ENCODE results near the gene RC3H1. TPM values are rescaled to one million over a fixed set of nuclear protein-coding genes. Genes with fewer than 3 reads are reported as not detected.
"Not testable (repeated sequence)": the region's sequence is repeated elsewhere in the genome, so short reads cannot be mapped to it uniquely, and the experiment has no call there.

RC3H1 gene
- total RNA-seq, 2 experiments from 2014 or later, result 28.1 to 32.9 TPM

- H3K27me3 Mint-ChIP-seq (ENCODE audit: low read depth); CTCF ChIA-PET; H3K9me3 Mint-ChIP-seq (ENCODE audit: insufficient read depth); ATAC-seq; H3K4me3 Mint-ChIP-seq; H3K4me1 Mint-ChIP-seq (ENCODE audit: low read depth); H3K27ac Mint-ChIP-seq; POLR2A ChIA-PET; DNase-seq: not testable (repeated sequence)
- peaks cover 27% of the 10 kb centered on the region for H3K36me3 Mint-ChIP-seq (ENCODE audit: low read depth)
Measured at GRCh38 chr1:173993948-173994347, 28.2 kb downstream of the RC3H1 start.

GRCh38 chr1:173988068-173988467, 34.1 kb downstream of the RC3H1 start:
- H3K9me3 Mint-ChIP-seq (ENCODE audit: insufficient read depth), result no peaks in the 10 kb centered on the region
- no peaks in the 10 kb centered on the region for H3K4me1 Mint-ChIP-seq (ENCODE audit: low read depth)
- ChIA-PET CTCF (interaction anchor here (1.0 kb wide), 1 partner anchor 230 kb away, joined by 3 read pairs; no protein-coding TSS in a partner anchor), POLR2A (no interaction called here)
- H3K4me3 Mint-ChIP-seq, result no peak overlapping the region
- H3K36me3 Mint-ChIP-seq (ENCODE audit: low read depth), result peaks cover 33% of the 10 kb centered on the region
- ATAC-seq (no peak), DNase-seq (no peak)
- no peaks in the 10 kb centered on the region for H3K27me3 Mint-ChIP-seq (ENCODE audit: low read depth)
- no peak overlapping the region for H3K27ac Mint-ChIP-seq

- POLR2A ChIA-PET, result no interaction called here
- CTCF ChIA-PET, result interaction anchor here (0.8 kb wide), 1 partner anchor 230 kb away, joined by 4 read pairs; no protein-coding TSS in a partner anchor
- H3K27ac Mint-ChIP-seq, result no peak overlapping the region
Measured at GRCh38 chr1:173986951-173987350, 35.2 kb downstream of the RC3H1 start.

GRCh38 chr1:173970252-173970651, 51.9 kb downstream of the RC3H1 start:
- Mint-ChIP-seq H3K9me3 (ENCODE audit: insufficient read depth) (no peaks in the 10 kb centered on the region), H3K36me3 (ENCODE audit: low read depth) (peaks cover 36% of the 10 kb centered on the region), H3K27ac (no peak overlapping the region), H3K4me3 (no peak overlapping the region), H3K4me1 (ENCODE audit: low read depth) (no peaks in the 10 kb centered on the region), H3K27me3 (ENCODE audit: low read depth) (no peaks in the 10 kb centered on the region)
- ATAC-seq (no peak), DNase-seq (no peak)
- CTCF ChIA-PET, result no interaction called here
- POLR2A ChIA-PET, result interaction anchor here (0.7 kb wide), 1 partner anchor 52 kb away, joined by 3 read pairs; the partner anchor contains the start of gene RC3H1

More at GRCh38 chr1:173986951-173987350, 35.2 kb downstream of the RC3H1 start:
- H3K27me3 Mint-ChIP-seq (ENCODE audit: low read depth), result no peaks in the 10 kb centered on the region
- H3K4me1 Mint-ChIP-seq (ENCODE audit: low read depth), result no peaks in the 10 kb centered on the region
- H3K4me3 Mint-ChIP-seq, result no peak overlapping the region
- H3K9me3 Mint-ChIP-seq (ENCODE audit: insufficient read depth), result no peaks in the 10 kb centered on the region
- peaks cover 32% of the 10 kb centered on the region for H3K36me3 Mint-ChIP-seq (ENCODE audit: low read depth)
- ATAC-seq (no peak), DNase-seq (no peak)

GRCh38 chr1:173965896-173966295, 56.3 kb downstream of the RC3H1 start:
- H3K27ac Mint-ChIP-seq; H3K4me3 Mint-ChIP-seq; POLR2A ChIA-PET; ATAC-seq; H3K9me3 Mint-ChIP-seq (ENCODE audit: insufficient read depth); CTCF ChIA-PET; DNase-seq; H3K27me3 Mint-ChIP-seq (ENCODE audit: low read depth); H3K4me1 Mint-ChIP-seq (ENCODE audit: low read depth): not testable (repeated sequence)
- H3K36me3 Mint-ChIP-seq (ENCODE audit: low read depth), result peaks cover 45% of the 10 kb centered on the region

- H3K9me3 Mint-ChIP-seq (ENCODE audit: insufficient read depth), result no peaks in the 10 kb centered on the region
- CTCF ChIA-PET, result no interaction called here
- no peaks in the 10 kb centered on the region for H3K4me1 Mint-ChIP-seq (ENCODE audit: low read depth)
- H3K27ac Mint-ChIP-seq, result no peak overlapping the region
- no peak for DNase-seq
- H3K36me3 Mint-ChIP-seq (ENCODE audit: low read depth), result peaks cover 54% of the 10 kb centered on the region
- ATAC-seq, result no peak
- POLR2A ChIA-PET, result interaction anchor here (0.6 kb wide), 1 partner anchor 11 kb away, joined by 3 read pairs; no protein-coding TSS in a partner anchor
- H3K4me3 Mint-ChIP-seq, result no peak overlapping the region
- H3K27me3 Mint-ChIP-seq (ENCODE audit: low read depth), result no peaks in the 10 kb centered on the region
Measured at GRCh38 chr1:173963477-173963876, 58.7 kb downstream of the RC3H1 start.

GRCh38 chr1:173960625-173961024, 61.5 kb downstream of the RC3H1 start:
- no peaks in the 10 kb centered on the region for H3K4me1 Mint-ChIP-seq (ENCODE audit: low read depth)
- H3K4me3 Mint-ChIP-seq, result no peak overlapping the region
- H3K9me3 Mint-ChIP-seq (ENCODE audit: insufficient read depth), result no peaks in the 10 kb centered on the region
- no peak overlapping the region for H3K27ac Mint-ChIP-seq
- CTCF ChIA-PET, result no interaction called here
- H3K27me3 Mint-ChIP-seq (ENCODE audit: low read depth), result no peaks in the 10 kb centered on the region
- no peak for DNase-seq
- POLR2A ChIA-PET, result no interaction called here
- ATAC-seq, result no peak
- peaks cover 51% of the 10 kb centered on the region for H3K36me3 Mint-ChIP-seq (ENCODE audit: low read depth)

- POLR2A ChIA-PET, result no interaction called here
- DNase-seq (no peak), ATAC-seq (no peak)
- CTCF ChIA-PET, result no interaction called here
- H3K27ac Mint-ChIP-seq, result no peak overlapping the region
- H3K36me3 Mint-ChIP-seq (ENCODE audit: low read depth), result peaks cover 46% of the 10 kb centered on the region
- H3K9me3 Mint-ChIP-seq (ENCODE audit: insufficient read depth), result no peaks in the 10 kb centered on the region
- H3K4me3 Mint-ChIP-seq, result no peak overlapping the region
- H3K27me3 Mint-ChIP-seq (ENCODE audit: low read depth), result no peaks in the 10 kb centered on the region
- peaks cover 13% of the 10 kb centered on the region for H3K4me1 Mint-ChIP-seq (ENCODE audit: low read depth)
Measured at GRCh38 chr1:173954179-173954578, 68.0 kb downstream of the RC3H1 start.

- peaks cover 43% of the 10 kb centered on the region for H3K36me3 Mint-ChIP-seq (ENCODE audit: low read depth)
- peaks cover 9% of the 10 kb centered on the region for H3K4me1 Mint-ChIP-seq (ENCODE audit: low read depth)
- ChIA-PET POLR2A (interaction anchor here (1.0 kb wide), 1 partner anchor 81 kb away, joined by 3 read pairs; the partner anchor contains the start of genes GAS5 and ZBTB37), CTCF (no interaction called here)
- H3K9me3 Mint-ChIP-seq (ENCODE audit: insufficient read depth), result no peaks in the 10 kb centered on the region
- H3K4me3 Mint-ChIP-seq, result no peak overlapping the region
- H3K27me3 Mint-ChIP-seq (ENCODE audit: low read depth), result no peaks in the 10 kb centered on the region
- DNase-seq (no peak), ATAC-seq (no peak)
- H3K27ac Mint-ChIP-seq, result no peak overlapping the region
Measured at GRCh38 chr1:173948594-173948993, 73.6 kb downstream of the RC3H1 start.

GRCh38 chr1:173946380-173946921, 75.7 kb downstream of the RC3H1 start:
- no peaks in the 10 kb centered on the region for H3K9me3 Mint-ChIP-seq (ENCODE audit: insufficient read depth)
- POLR2A ChIA-PET, result no interaction called here
- no peak overlapping the region for H3K27ac Mint-ChIP-seq
- CTCF ChIA-PET, result no interaction called here
- no peak overlapping the region for H3K4me3 Mint-ChIP-seq
- peaks cover 44% of the 10 kb centered on the region for H3K36me3 Mint-ChIP-seq (ENCODE audit: low read depth)
- DNase-seq (no peak), ATAC-seq (no peak)
- H3K27me3 Mint-ChIP-seq (ENCODE audit: low read depth), result no peaks in the 10 kb centered on the region
- no peaks in the 10 kb centered on the region for H3K4me1 Mint-ChIP-seq (ENCODE audit: low read depth)

- Mint-ChIP-seq H3K4me3 (no peak overlapping the region), H3K27me3 (ENCODE audit: low read depth) (no peaks in the 10 kb centered on the region), H3K27ac (no peak overlapping the region), H3K4me1 (ENCODE audit: low read depth) (no peaks in the 10 kb centered on the region), H3K36me3 (ENCODE audit: low read depth) (peaks cover 51% of the 10 kb centered on the region), H3K9me3 (ENCODE audit: insufficient read depth) (no peaks in the 10 kb centered on the region)
- ATAC-seq (no peak), DNase-seq (no peak)
- POLR2A ChIA-PET, result no interaction called here
- CTCF ChIA-PET, result no interaction called here
Measured at GRCh38 chr1:173937062-173937461, 85.1 kb downstream of the RC3H1 start.

GRCh38 chr1:173934440-173934839, 87.7 kb downstream of the RC3H1 start:
- POLR2A ChIA-PET, result no interaction called here
- no peak overlapping the region for H3K4me3 Mint-ChIP-seq
- H3K36me3 Mint-ChIP-seq (ENCODE audit: low read depth), result peaks cover 53% of the 10 kb centered on the region
- H3K27ac Mint-ChIP-seq, result no peak overlapping the region
- H3K9me3 Mint-ChIP-seq (ENCODE audit: insufficient read depth), result no peaks in the 10 kb centered on the region
- DNase-seq, result no peak
- no peaks in the 10 kb centered on the region for H3K4me1 Mint-ChIP-seq (ENCODE audit: low read depth)
- ATAC-seq, result no peak
- CTCF ChIA-PET, result no interaction called here
- no peaks in the 10 kb centered on the region for H3K27me3 Mint-ChIP-seq (ENCODE audit: low read depth)

GRCh38 chr1:173930541-173930940, 91.6 kb downstream of the RC3H1 start:
- POLR2A ChIA-PET; DNase-seq; H3K27ac Mint-ChIP-seq; ATAC-seq; H3K9me3 Mint-ChIP-seq (ENCODE audit: insufficient read depth); H3K4me3 Mint-ChIP-seq; H3K4me1 Mint-ChIP-seq (ENCODE audit: low read depth); CTCF ChIA-PET; H3K27me3 Mint-ChIP-seq (ENCODE audit: low read depth): not testable (repeated sequence)
- H3K36me3 Mint-ChIP-seq (ENCODE audit: low read depth), result peaks cover 23% of the 10 kb centered on the region
